Stimulated activated CD4-positive, alpha-beta T cell treated with anti-CD3 and anti-CD28 coated beads, Interleukin-12 subunit alpha, Interleukin-12 subunit beta, amount 100 ng/mL, for 4 hours (primary cell): Measurements from ENCODE around the gene ZNF184.
"Not testable (repeated sequence)": the region's sequence is repeated elsewhere in the genome, so short reads cannot be mapped to it uniquely, and the experiment has no call there.

Experiments used
- DNase-seq: peaks from one replicate; pipeline ENCODE4 v3.0.0-alpha.2; 2020

The ZNF184 gene

GRCh38 chr6:27478706-27479318 lies 5.9 kb upstream of the ZNF184 start:
- peak; percentile 81 for DNase-seq

- DNase-seq = no peak
These were observed 5.3 kb upstream of the ZNF184 start for GRCh38 chr6:27478141-27478705.

DNA sequence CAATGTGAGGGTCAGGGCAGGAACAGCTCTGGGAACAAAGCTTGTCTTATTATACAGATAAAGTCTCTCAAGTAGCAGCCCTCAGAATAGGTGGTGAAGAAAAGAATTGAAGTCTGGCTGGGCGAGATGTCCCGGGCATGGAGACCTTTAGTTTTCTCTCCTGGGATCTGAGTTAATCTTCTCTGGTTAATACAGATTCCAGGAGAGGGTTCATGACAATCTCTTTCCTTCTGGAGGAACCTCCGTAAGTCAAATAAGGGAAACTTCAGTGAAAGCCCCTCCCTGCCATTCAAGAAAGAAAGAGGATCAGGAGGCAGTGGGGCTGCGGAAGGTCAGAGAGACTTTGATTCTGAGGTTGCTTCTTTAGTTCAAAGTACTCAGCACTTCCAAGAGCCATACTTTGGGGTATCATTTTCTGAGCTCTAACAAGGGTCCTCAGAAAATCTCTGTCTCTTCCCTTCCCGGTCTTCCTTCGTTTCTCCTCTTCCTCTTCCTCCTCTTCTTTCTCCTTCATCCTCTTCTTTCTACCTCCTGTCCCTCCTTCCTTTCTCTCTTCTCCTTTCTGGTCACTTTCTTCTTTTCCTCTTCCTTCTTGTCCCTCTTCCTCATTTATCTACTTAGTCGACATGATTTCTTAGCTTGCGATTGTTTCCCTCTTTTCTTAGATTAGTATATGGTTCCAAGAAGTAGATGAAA lies 4.6 kb upstream of the ZNF184 start:
- DNase-seq = no peak

- no peak for DNase-seq
These were observed 3.2 kb upstream of the ZNF184 start for GRCh38 chr6:27476090-27476489.

GRCh38 chr6:27474672-27475071 lies 1.8 kb upstream of the ZNF184 start:
- no peak for DNase-seq

GRCh38 chr6:27474172-27474465 lies 1.2 kb upstream of the ZNF184 start:
- DNase-seq = no peak

- peak; percentile 50 for DNase-seq
These were observed 706 bp downstream of the ZNF184 start for GRCh38 chr6:27472182-27472616.

DNA sequence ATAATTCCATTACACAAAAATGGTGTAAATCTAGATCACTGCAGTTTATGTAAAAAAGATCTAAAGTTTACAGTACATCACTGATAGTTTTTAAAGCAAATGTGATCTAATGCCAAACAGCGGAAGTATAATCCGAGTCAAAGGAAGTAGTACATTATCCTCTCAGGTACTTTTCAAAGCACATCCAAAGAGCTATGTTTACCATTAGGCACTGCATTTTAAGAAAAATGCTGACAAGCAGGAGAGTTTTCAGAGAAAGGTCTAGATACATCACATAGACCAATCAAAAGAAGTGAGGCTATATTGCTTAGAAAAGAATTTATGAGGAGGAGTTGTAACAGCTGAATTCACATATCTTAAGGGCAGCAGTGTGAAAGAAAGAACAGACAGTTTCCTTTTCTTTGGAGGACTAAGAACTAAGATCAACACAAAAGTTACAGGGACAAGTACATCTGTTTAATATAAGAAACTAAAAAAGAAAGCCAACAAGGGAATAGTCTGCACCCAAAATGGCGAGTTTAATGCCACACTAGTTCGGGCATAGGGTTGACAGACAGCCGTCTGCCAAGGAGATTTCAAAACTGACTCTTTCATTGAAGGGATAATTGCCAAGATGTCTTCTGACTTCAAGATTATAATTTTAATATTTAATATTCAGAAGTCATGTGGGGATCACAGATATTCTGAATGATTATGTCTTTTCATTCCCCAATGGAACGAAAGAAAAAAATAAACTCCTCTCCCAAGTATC lies 1.4 kb downstream of the ZNF184 start:
- no peak for DNase-seq

DNA sequence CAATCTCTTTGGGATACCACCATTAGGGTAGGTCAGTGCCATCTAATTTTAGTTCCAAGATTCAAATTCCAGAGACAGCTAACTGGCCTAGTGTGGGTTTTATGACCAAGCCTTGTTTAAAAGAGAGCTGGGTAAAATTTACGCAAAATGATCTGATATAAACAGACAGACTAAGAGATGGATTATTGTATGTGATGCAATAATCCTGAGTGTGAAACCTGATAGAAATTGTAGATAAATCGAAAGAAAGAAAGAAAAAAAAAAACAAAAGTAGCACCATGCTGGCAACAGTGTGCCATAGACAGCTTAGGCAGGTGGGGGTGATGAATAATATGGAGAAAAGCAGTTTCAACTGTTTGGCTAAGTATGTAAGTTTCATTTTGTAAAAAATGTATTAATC lies 2.9 kb downstream of the ZNF184 start:
- DNase-seq = no peak

DNA sequence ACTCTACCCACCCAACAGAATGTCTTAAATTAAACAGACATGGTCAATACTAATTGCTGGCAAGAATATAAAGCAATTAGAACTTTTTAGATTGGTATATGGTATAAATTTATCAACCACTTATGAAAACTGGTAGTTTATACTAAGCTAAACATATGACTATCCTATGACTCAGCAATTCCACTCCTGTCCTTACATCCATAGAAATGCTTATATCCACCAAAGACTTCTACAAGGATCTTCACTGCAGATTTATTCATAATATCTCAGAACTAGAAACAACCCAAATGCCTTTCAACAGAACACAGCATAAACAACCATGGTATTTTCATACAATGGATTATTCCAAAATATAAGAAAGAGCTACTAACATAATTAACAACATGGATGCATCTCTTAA lies 4.6 kb downstream of the ZNF184 start:
- no peak for DNase-seq

DNA sequence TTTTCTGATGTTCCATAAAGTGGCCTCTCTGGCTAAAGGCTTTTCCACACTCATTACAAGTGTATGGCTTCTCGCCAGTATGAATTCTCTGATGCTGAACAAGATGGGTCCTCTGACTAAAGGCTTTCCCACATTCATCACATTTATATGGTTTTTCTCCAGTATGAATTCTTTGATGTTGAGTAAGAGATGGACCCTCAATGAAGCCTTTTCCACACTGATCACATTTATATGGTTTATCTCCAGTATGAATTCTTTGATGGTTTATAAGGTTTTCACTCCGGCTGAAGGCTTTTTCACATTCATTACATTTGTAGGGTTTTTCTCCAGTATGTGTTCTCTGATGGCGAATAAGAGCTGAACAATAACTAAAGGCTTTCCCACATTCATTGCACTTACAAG lies 20.4 kb downstream of the ZNF184 start:
- DNase-seq = no peak

GRCh38 chr6:27451660-27452390 lies 21.1 kb downstream of the ZNF184 start:
- DNase-seq = no peak

- DNase-seq = no peak
These were observed 24.4 kb downstream of the ZNF184 start for GRCh38 chr6:27448456-27448855.

GRCh38 chr6:27442932-27443331 lies 30.0 kb downstream of the ZNF184 start:
- DNase-seq = no peak

DNA sequence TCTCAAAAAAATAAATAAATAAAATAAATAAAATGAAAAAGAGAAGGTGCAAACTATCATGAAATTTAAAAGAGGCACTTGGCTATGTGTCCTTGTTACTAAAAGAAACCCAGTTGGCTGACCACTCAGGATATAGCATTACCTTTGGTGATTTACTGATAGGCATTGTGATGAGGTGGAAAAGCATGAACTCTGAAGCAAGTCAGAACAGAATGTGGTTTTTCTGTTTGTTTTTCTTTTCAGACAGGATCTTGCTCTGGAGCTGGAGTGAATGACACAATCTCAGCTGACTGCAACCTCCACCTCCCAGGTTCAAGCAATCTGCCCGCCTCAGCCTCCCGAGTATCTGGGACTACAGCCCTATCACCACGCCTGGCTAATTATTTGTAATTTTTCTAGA lies 31.9 kb downstream of the ZNF184 start:
- no peak for DNase-seq

DNA sequence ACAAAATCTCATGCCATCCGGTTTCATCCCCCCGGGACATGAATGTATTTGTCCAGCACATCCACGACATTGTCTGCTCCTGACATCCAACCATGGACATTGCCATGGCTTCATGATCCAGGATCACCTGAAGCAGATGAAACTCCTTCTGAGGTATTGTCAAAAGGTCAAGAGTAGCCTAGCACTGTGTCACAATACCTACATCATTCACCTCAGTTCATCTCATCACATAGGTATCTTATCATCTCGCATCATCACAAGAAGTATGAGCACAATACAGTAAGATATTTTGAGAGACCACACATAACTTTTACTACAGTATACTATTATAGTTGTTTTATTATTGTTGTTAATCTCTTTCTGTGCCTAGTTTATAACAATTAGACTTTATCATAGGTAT lies 33.5 kb downstream of the ZNF184 start:
- no peak for DNase-seq

DNA sequence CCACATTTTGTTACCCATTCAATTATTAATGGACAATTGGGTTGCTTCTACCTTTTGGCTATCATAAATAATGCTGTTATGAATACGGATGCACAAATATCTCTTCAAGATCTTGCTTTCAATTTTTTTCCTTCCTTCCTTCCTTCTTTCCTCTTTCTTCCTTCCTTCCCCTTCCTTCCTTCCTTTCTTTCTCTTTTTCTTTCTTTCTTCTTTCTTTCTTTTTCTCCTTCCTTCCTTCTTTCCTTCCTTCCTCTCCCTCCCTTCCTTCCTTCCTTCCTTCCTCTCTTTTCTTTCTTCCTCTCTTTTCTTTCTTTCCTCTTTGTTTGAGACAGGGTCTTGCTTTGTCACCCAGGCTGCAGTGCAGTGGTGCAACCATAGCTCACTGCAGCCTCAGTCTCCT lies 39.2 kb downstream of the ZNF184 start:
- no peak for DNase-seq

DNA sequence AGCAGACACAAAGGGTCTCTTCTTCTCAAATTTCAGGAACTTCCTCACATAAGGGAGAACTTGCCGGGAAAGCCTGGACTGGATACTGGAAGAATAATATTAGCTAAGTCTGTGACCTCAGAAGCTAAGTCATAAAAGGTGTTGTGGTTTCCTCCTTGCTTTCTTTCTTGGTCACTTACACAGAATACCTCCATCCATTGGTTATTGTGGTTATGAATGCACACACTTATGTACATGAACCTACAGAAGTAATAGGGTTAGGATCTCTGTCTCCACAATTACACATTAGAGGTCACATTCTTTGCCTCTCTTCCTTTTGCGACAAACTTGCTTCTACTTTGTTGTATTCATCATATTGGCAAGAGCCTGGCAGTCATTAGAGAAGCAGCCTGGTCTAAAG lies 43.9 kb downstream of the ZNF184 start:
- no peak for DNase-seq

GRCh38 chr6:27428502-27428901 lies 44.4 kb downstream of the ZNF184 start:
- DNase-seq = no peak

DNA sequence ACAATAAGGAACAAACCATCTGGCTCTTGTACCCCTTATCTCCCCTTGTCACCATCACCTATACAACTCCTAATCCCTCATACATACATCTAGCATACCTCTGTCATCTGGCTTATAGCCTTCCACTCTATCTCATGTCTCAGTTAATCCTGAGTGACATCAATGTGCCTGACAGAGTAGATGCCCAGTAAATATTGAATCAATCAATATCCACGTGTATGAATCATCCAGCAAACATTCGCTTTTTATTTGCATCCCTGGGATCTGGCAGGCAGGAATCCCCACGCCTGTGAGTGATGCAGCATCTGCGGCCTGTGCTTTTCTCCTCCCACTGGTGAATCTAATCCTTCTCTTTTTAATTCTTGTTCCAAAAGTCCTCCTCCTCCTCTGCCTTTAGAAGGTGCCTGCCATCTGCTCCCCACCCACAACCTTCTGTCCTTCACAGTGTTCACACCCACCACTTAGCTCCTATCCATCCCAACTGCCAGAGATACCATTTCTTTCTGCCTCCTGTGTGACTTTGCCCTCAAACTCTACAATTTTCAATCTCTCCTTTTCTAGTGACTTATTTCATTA lies 46.8 kb downstream of the ZNF184 start:
- no peak for DNase-seq

GRCh38 chr6:27424851-27425250 lies 48.1 kb downstream of the ZNF184 start:
- DNase-seq = not testable (repeated sequence)

DNA sequence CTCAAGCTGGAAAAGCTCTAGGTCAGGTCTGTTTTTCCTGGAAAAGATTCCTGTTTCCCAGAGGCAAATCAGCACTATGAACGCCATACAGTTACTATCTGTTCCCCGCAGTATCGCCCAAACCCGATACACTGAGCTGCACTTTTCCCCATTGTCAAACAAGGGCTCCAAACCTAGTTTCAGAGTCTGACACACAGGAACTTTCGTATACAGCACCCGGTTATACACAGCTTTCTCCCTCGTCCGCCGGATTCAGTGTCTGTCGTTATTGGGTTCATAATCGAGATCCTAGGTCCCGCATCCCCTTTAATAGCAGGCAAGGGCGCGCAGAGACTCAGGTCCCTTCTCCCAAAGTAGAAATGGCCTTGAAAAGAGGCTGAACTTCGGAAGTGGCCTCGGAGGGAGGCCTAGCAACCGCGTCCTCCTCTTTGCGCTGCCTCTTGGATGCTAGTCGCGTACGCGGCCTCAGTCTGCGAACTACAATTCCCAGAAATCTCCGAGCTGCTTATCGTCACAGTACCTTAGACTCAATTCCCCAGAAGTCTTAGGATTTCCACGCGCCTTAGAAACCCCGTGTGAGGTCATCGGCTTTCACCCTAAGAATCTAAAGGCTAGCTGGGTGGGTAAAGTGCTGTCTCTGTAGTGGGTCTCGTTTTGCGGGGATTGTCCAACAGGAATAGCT lies 50.1 kb downstream of the ZNF184 start:
- DNase-seq = no peak
